K562 (cell line): ENCODE measurements around the gene POLR1D. TPM values are rescaled to one million over a fixed set of nuclear protein-coding genes. Genes with fewer than 3 reads are reported as not detected.

Source experiments
- ATAC-seq: fragments of 200-7000 bp; cut with Tn5 transposase; 3 replicates; pipeline ENCODE4 v1.9.1; 2020; ENCODE audit warnings: moderate library complexity
- BruUV-seq: library from RNA; stranded (reverse); fragments of 400-500 nt; replicated peaks from 2 replicates; lab custom pipeline; 2021; lab: Mats Ljungman, UMichigan
- CTCF ChIA-PET: fragments of 300-600 bp; formaldehyde crosslinking; extraction: SDS; loops from one replicate; lab custom pipeline; 2021; ENCODE audit warnings: low intra/inter-chr PET ratio; lab: Yijun Ruan, JAX
- POLR2A ChIA-PET: fragments of 300-600, 350-650 bp; sonication (Branson Sonifier 250); formaldehyde crosslinking; extraction: SDS; loops from one replicate; lab custom pipeline; 2021; ENCODE audit warnings: antibody characterized with exemption, inconsistent platforms; lab: Yijun Ruan, JAX
- DNase-seq, 4 experiments: peaks; one replicate each; pipeline versions ENCODE4 v3.0.0 to v3.0.0-alpha.2; 2011 to 2018; ENCODE audit warnings: low spot score in 3 of 4, mixed read lengths in 3 of 4; ENCODE audit errors: extremely low read depth in 1 of 4
- FAIRE-seq: peaks from 2 replicates; lab custom pipeline; 2011; peaks lifted over from hg19 to GRCh38; lab: Jason Lieb, UNC
- H2AFZ ChIP-seq: 2 replicates; pipeline ENCODE4 v1.6.0; 2011; ENCODE audit warnings: low read depth, low read length, control low read depth, inconsistent platforms
- H3K27ac ChIP-seq: fragments of 200-600 bp; 3 replicates; pipeline ENCODE4 v1.8.0; 2011; ENCODE audit warnings: low read depth, mild to moderate bottlenecking, control low read depth, inconsistent platforms, low read length, moderate library complexity, mixed read lengths; ENCODE audit errors: extremely low read depth
- H3K27me3 ChIP-seq, 2 experiments: fragments of 300-600 bp in 1 of 2; 2 replicates in 1 of 2; 3 replicates in 1 of 2; pipeline versions ENCODE4 v1.6.0 to v1.8.0; 2011; ENCODE audit warnings: inconsistent platforms in 2 of 2, low read length in 2 of 2, mild to moderate bottlenecking in 1 of 2, mixed read lengths in 1 of 2, moderate library complexity in 1 of 2; ENCODE audit not compliant: control insufficient read depth in 2 of 2, insufficient read depth in 2 of 2
- H3K36me3 ChIP-seq: fragments of 300-600 bp; 3 replicates; pipeline ENCODE4 v1.8.0; 2011; ENCODE audit warnings: mild to moderate bottlenecking, low read length, inconsistent platforms; ENCODE audit not compliant: control insufficient read depth, insufficient read depth
- H3K4me1 ChIP-seq, 2 experiments: fragments of 200-600 bp in 1 of 2; replicated peaks in 1 of 2; 2 replicates in 1 of 2; 3 replicates in 1 of 2; pipeline versions ENCODE4 v1.5.1 to v1.8.0; 2011; ENCODE audit warnings: inconsistent platforms in 2 of 2, low read length in 2 of 2, mild to moderate bottlenecking in 1 of 2, mixed read lengths in 1 of 2, moderate library complexity in 1 of 2; ENCODE audit not compliant: control insufficient read depth in 2 of 2, insufficient read depth in 2 of 2
- H3K4me2 ChIP-seq: 2 replicates; pipeline ENCODE4 v1.6.1; 2011; ENCODE audit warnings: low read length, control low read depth, inconsistent platforms, mixed read lengths; ENCODE audit not compliant: insufficient read depth
- H3K4me3 ChIP-seq: fragments of 200-600 bp; sonication (generic), shearing (Covaris generic); 2 replicates; pipeline ENCODE4 v1.5.1; 2016; ENCODE audit warnings: control low read depth, inconsistent platforms
- H3K79me2 ChIP-seq: fragments of 200-600 bp; 3 replicates; pipeline ENCODE4 v1.8.0; 2011; ENCODE audit warnings: low read length, inconsistent platforms; ENCODE audit not compliant: control insufficient read depth, insufficient read depth
- H3K9ac ChIP-seq, 2 experiments: 2 replicates each; pipeline versions ENCODE4 v1.6.0 to v1.6.1; 2011; ENCODE audit warnings: low read depth in 2 of 2, low read length in 2 of 2, control low read depth in 1 of 2, inconsistent platforms in 1 of 2, mild to moderate bottlenecking in 1 of 2, mixed read lengths in 1 of 2; ENCODE audit not compliant: insufficient read depth in 1 of 2
- H3K9me1 ChIP-seq: one replicate; pipeline ENCODE4 v1.6.0; 2011; ENCODE audit warnings: inconsistent platforms, mild to moderate bottlenecking, low read length, moderate library complexity; ENCODE audit not compliant: control insufficient read depth, insufficient read depth
- H3K9me3 ChIP-seq: replicated peaks from 2 replicates; pipeline ENCODE4 v1.5.1; 2011; ENCODE audit warnings: low read depth, low read length, inconsistent platforms; ENCODE audit not compliant: control insufficient read depth, insufficient read depth
- H4K20me1 ChIP-seq: replicated peaks from 2 replicates; pipeline ENCODE4 v1.6.1; 2011; ENCODE audit warnings: low read length, inconsistent platforms, mixed read lengths; ENCODE audit not compliant: control insufficient read depth, insufficient read depth
- ATF4 ChIP-seq: fragments of 450-650 bp; formaldehyde crosslinking; IDR thresholded peaks from 2 replicates; pipeline ENCODE4 v1.4.0; 2022; ENCODE audit warnings: mild to moderate bottlenecking, moderate library complexity
- CGGBP1 ChIP-seq: fragments of 250-450 bp; sonication (Bioruptor Pico); IDR thresholded peaks from 2 replicates; pipeline ENCODE4 v1.9.0; 2021; ENCODE audit warnings: mild to moderate bottlenecking
- ETV6 ChIP-seq, 3 experiments: fragments of 150-350 bp in 1 of 3; sonication (generic) in 1 of 3; formaldehyde crosslinking in 1 of 3; IDR thresholded peaks; 2 replicates each; pipeline versions ENCODE4 v1.6.1 to v1.8.0; 2014 to 2022; ENCODE audit warnings: borderline replicate concordance in 2 of 3, low read depth in 2 of 3, antibody characterized with exemption in 1 of 3, low read length in 1 of 3, mild to moderate bottlenecking in 1 of 3, missing genetic modification reagents in 1 of 3
- KDM4B ChIP-seq, 2 experiments: fragments of 450-650 bp in 1 of 2; sonication (generic) in 1 of 2; IDR thresholded peaks; 2 replicates each; pipeline ENCODE4 v1.6.1; 2016 to 2017; ENCODE audit warnings: borderline replicate concordance in 2 of 2, antibody characterized with exemption in 1 of 2, low read depth in 1 of 2, mild to moderate bottlenecking in 1 of 2
- OTX1 ChIP-seq: fragments of 450-650 bp; formaldehyde crosslinking; IDR thresholded peaks from 2 replicates; pipeline ENCODE4 v1.4.0; 2022; ENCODE audit warnings: mild to moderate bottlenecking
- RREB1 ChIP-seq: fragments of 250-450 bp; sonication (Bioruptor Pico); IDR thresholded peaks from 2 replicates; pipeline ENCODE4 v1.4.0; 2020
- TEAD2 ChIP-seq: fragments of 450-650 bp; IDR thresholded peaks from 2 replicates; pipeline ENCODE4 v1.6.1; 2016; ENCODE audit warnings: missing genetic modification characterization, control low read depth, missing compliant biosample characterization
- TFAM ChIP-seq: fragments of 250-450 bp; sonication (Bioruptor Pico); conservative IDR thresholded peaks from 2 replicates; pipeline ENCODE4 v1.5.0; 2021; ENCODE audit warnings: mild to moderate bottlenecking, moderate library complexity
- ZFP91 ChIP-seq: sonication (generic); formaldehyde crosslinking; IDR thresholded peaks from 2 replicates; pipeline ENCODE4 v1.8.0; 2022; ENCODE audit warnings: mild to moderate bottlenecking, missing genetic modification reagents
- ZNF133 ChIP-seq: fragments of 250-450 bp; sonication (Bioruptor Pico); IDR thresholded peaks from 2 replicates; pipeline ENCODE4 v1.4.0; 2020; ENCODE audit warnings: mild to moderate bottlenecking
- ZNF263 ChIP-seq: sonication (generic); formaldehyde crosslinking; IDR thresholded peaks from 2 replicates; pipeline ENCODE4 v1.8.0; 2022; ENCODE audit warnings: mild to moderate bottlenecking, missing genetic modification reagents, borderline replicate concordance
- ZNF274 ChIP-seq: IDR thresholded peaks from 2 replicates; pipeline ENCODE4 v1.6.1; 2011; ENCODE audit warnings: low read depth, mild to moderate bottlenecking, low read length, moderate library complexity, borderline replicate concordance
- WGBS: fragments of 100-300 bp; shearing (Covaris generic); methylation state at CpG from one replicate; pipeline ENCODE4 v1.1.6; 2016; ENCODE audit warnings: low coverage, mixed read lengths; ENCODE audit not compliant: insufficient coverage; ENCODE audit errors: missing lambda C conversion rate; 5-methylcytosine and 5-hydroxymethylcytosine counted together
- in situ Hi-C: fragments of 300-500 bp; cut with MboI; formaldehyde crosslinking; loops from 4 replicates; pipeline ENCODE4 v1.15.0; 2018; ENCODE audit warnings: inconsistent platforms, mixed read lengths
- intact Hi-C: fragments of 100-400 bp; cut with micrococcal nuclease; formaldehyde crosslinking; loops from 2 replicates; pipeline ENCODE4 v1.14.2; 2022
- polyA plus RNA-seq, 8 experiments: library from polyadenylated mRNA; depleted of rRNA in 4 of 8; stranded (reverse) in 5 of 8; unstranded in 3 of 8; fragments of >200 nt; fragmentation: Nextera tagmentation in 2 of 8; fragmentation: Illumina TruSeq in 1 of 8; extraction: Ambion mirVana in 2 of 8; extraction: Trizol in 1 of 8; gene quantifications; 2 replicates each; pipeline versions ENCODE4 v1.2.1 to v1.2.3, GENCODE V29; 2011 to 2014; ENCODE audit warnings: inconsistent platforms in 1 of 8, missing spikeins in 1 of 8
- total RNA-seq, 7 experiments: library from RNA; depleted of rRNA in 6 of 7; stranded (reverse); fragments of >200 nt in 6 of 7; fragmentation: Illumina TruSeq in 2 of 7; extraction: Trizol in 2 of 7; gene quantifications; 2 replicates each; pipeline versions ENCODE4 v1.2.1 to v1.2.3, GENCODE V29; 2011 to 2021; ENCODE audit warnings: low replicate concordance in 1 of 7

Gene POLR1D
- total and polyA plus RNA-seq, 9 of the 15 experiments (the other 6 are each of a cell fraction or from before 2014, with no cell fraction given): 107 to 188 (median 145) TPM

GRCh38 chr13:27659145-27659865, 37.6 kb downstream of the POLR1D start:
- CTCF ChIA-PET: no interaction called here
- Histone ChIP-seq H4K20me1 (no peaks in the 10 kb centered on the region; the same call in 1 of the 2 replicates), H3K9me1 (no peaks in the 10 kb centered on the region), H3K27me3 (no peaks in the 10 kb centered on the region), H3K9ac (no peak overlapping the region), H3K4me1 (no peaks in the 10 kb centered on the region; a peak in 1 of 5 replicates), H3K9me3 (no peaks in the 10 kb centered on the region), H3K27ac (no peak overlapping the region), H3K79me2 (no peaks in the 10 kb centered on the region), H3K4me3 (no peak overlapping the region), H3K36me3 (no peaks in the 10 kb centered on the region), H3K4me2 (no peak overlapping the region), H2AFZ (no peak overlapping the region)
- no peak for FAIRE-seq
- intact Hi-C loops: no loop called here
- 87% methylated on average over 7 of the region's 7 CpGs for WGBS
- BruUV-seq: no TSS peak
- no peak for DNase-seq
- no peak for ATAC-seq
- POLR2A ChIA-PET: no interaction called here
- in situ Hi-C loops: no loop called here
- no peak for TF ChIP-seq RREB1
- no peak for TF ChIP-seq KDM4B (IDR thresholded peaks at IDR 0.05; ENCODE audit: borderline replicate concordance in 2 of 2, low read depth in 1 of 2)
- no peak for TF ChIP-seq TEAD2 (tag)
- no peak for TF ChIP-seq ETV6 (IDR thresholded peaks at IDR 0.05; ENCODE audit: borderline replicate concordance in 1 of 2, low read depth in 2 of 2, low read length in 1 of 2)
- TF ChIP-seq ETV6 (CRISPR knock-in tag; IDR thresholded peaks at IDR 0.05; ENCODE audit: borderline replicate concordance): no peak
- TF ChIP-seq CGGBP1 (CRISPR knock-in tag): no peak
- no peak for TF ChIP-seq OTX1
- no peak for TF ChIP-seq ZNF263 (CRISPR knock-in tag)
- no peak for TF ChIP-seq TFAM (CRISPR knock-in tag)
- TF ChIP-seq ATF4: no peak
- TF ChIP-seq ZFP91 (CRISPR knock-in tag): no peak
- TF ChIP-seq ZNF133 (CRISPR knock-in tag): no peak
- no peak for TF ChIP-seq ZNF274
